ENCODE data around the gene NMNAT3. TPM values are rescaled to one million over a fixed set of nuclear protein-coding genes. Genes with fewer than 3 reads are reported as not detected.

Gene NMNAT3
- not detected in 2 replicates for total RNA-seq (2014; rRNA removed; shearing (Covaris generic))
- not detected in 2 replicates for polyA plus RNA-seq (2016; fragmentation: Nextera tagmentation; extraction: Ambion mirVana)

GRCh38 chr3:139677388-139678155 is at the start of gene NMNAT3:
Gene NMNAT3 (minus strand): TSS chr3:139677972. CDS start chr3:139627724, 50,248 bp downstream.
- no peaks in the 10 kb centered on the region for H3K9me2 ChIP-seq (ENCODE audit: insufficient read depth)
- in situ Hi-C loops (cut with MboI): no loop called here
- no peaks in the 10 kb centered on the region for H3K79me2 ChIP-seq (ENCODE audit: insufficient read depth)
- H3K9ac ChIP-seq: no peak within 1 kb of the TSS
- no peak within 1 kb of the TSS for H3K27ac ChIP-seq
- H3K4me3 ChIP-seq: peak within 1 kb of the TSS; percentile 63
- no peaks in the 10 kb centered on the region for H3F3A ChIP-seq (ENCODE audit: insufficient read depth)
- 5 to 7% methylated on average over 34 to 58 of the region's 65 CpGs for WGBS, 2 experiments (ENCODE audit: low coverage in 1 of 2, low lambda C conversion rate in 2 of 2, missing lambda C conversion rate in 2 of 2)
- no peaks in the 10 kb centered on the region; the same call in 1 of the 2 replicates for H3K27me3 ChIP-seq (replicated peaks; ENCODE audit: insufficient read depth)
- H3K9me3 ChIP-seq (ENCODE audit: low read depth): no peaks in the 10 kb centered on the region
- peak within 1 kb of the TSS; percentile 66; the same call in 1 of the 2 replicates for H2AFZ ChIP-seq
- H3K36me3 ChIP-seq (ENCODE audit: low read depth): no peaks in the 10 kb centered on the region
- no peaks in the 10 kb centered on the region for H4K20me1 ChIP-seq (ENCODE audit: insufficient read depth)
- peak within 1 kb of the TSS; percentile 57 for H3K4me2 ChIP-seq (ENCODE audit: unreplicated experiment)
- DNase-seq: peak; percentile 62
- H3K4me1 ChIP-seq (ENCODE audit: insufficient read depth): no peaks in the 10 kb centered on the region
- TF ChIP-seq EZH2 (IDR thresholded peaks at IDR 0.05; ENCODE audit: insufficient read depth, poor library complexity, severe bottlenecking) (no peak), EZH2phosphoT487 (IDR thresholded peaks at IDR 0.05; ENCODE audit: insufficient read depth, low read depth) (no peak)

DNA sequence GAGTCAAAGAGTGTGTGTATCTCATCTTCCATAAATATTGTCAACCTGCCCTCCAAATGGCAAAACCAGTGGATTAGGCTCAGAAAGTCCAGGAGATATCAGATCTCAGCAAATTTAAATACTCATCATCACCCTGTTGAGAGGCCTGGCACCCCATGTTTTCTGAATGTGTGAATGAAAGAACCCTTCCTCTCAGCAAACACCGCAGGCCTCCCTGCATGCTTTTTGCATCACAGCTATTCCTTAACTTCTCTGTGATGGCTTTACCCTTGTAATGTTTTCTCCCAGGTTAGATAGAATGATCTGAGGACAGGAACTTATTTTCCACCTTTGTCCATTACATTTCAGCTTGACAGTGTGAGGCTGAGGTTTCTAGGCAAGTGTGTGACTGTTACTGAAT is 43.6 kb upstream of the NMNAT3 start:
- TF ChIP-seq EZH2 (IDR thresholded peaks at IDR 0.05; ENCODE audit: insufficient read depth, poor library complexity, severe bottlenecking) (no peak), EZH2phosphoT487 (IDR thresholded peaks at IDR 0.05; ENCODE audit: insufficient read depth, low read depth) (no peak)
- no peak overlapping the region for H3K4me2 ChIP-seq (ENCODE audit: unreplicated experiment)
- H3K4me1 ChIP-seq (ENCODE audit: insufficient read depth): no peaks in the 10 kb centered on the region
- H3K79me2 ChIP-seq (ENCODE audit: insufficient read depth): no peaks in the 10 kb centered on the region
- 0 out of 2 replicates have a peak, but pooled peaks cover 3% of the 10 kb centered on the region for H3K27me3 ChIP-seq (replicated peaks; ENCODE audit: insufficient read depth)
- H3K9me3 ChIP-seq (ENCODE audit: low read depth): no peaks in the 10 kb centered on the region
- no peak overlapping the region for H3K9ac ChIP-seq
- in situ Hi-C loops (cut with MboI): no loop called here
- no peaks in the 10 kb centered on the region for H3K9me2 ChIP-seq (ENCODE audit: insufficient read depth)
- no peaks in the 10 kb centered on the region for H3K36me3 ChIP-seq (ENCODE audit: low read depth)
- no peak overlapping the region for H3K27ac ChIP-seq
- H4K20me1 ChIP-seq (ENCODE audit: insufficient read depth): no peaks in the 10 kb centered on the region
- H3K4me3 ChIP-seq: no peak overlapping the region
- H2AFZ ChIP-seq: no peak overlapping the region
- DNase-seq: no peak
- no peaks in the 10 kb centered on the region for H3F3A ChIP-seq (ENCODE audit: insufficient read depth)
- 35 to 54% methylated on average over 1 of the region's 1 CpG for WGBS, 2 experiments (ENCODE audit: low coverage in 1 of 2, low lambda C conversion rate in 2 of 2, missing lambda C conversion rate in 2 of 2)

- no peak overlapping the region for H3K27ac ChIP-seq
- H2AFZ ChIP-seq: no peak overlapping the region
- in situ Hi-C loops (cut with MboI): no loop called here
- no peaks in the 10 kb centered on the region for H3K9me2 ChIP-seq (ENCODE audit: insufficient read depth)
- no peaks in the 10 kb centered on the region for H3K4me1 ChIP-seq (ENCODE audit: insufficient read depth)
- no peaks in the 10 kb centered on the region for H3K79me2 ChIP-seq (ENCODE audit: insufficient read depth)
- no peak overlapping the region for H3K4me2 ChIP-seq (ENCODE audit: unreplicated experiment)
- no peaks in the 10 kb centered on the region for H3K9me3 ChIP-seq (ENCODE audit: low read depth)
- no peaks in the 10 kb centered on the region for H3K36me3 ChIP-seq (ENCODE audit: low read depth)
- WGBS, 2 experiments (ENCODE audit: low coverage in 1 of 2, low lambda C conversion rate in 2 of 2, missing lambda C conversion rate in 2 of 2): 20 to 21% methylated on average over 3 of the region's 3 CpGs
- TF ChIP-seq EZH2phosphoT487 (IDR thresholded peaks at IDR 0.05; ENCODE audit: insufficient read depth, low read depth) (no peak), EZH2 (IDR thresholded peaks at IDR 0.05; ENCODE audit: insufficient read depth, poor library complexity, severe bottlenecking) (no peak)
- no peaks in the 10 kb centered on the region for H3F3A ChIP-seq (ENCODE audit: insufficient read depth)
- no peak overlapping the region for H3K9ac ChIP-seq
- no peaks in the 10 kb centered on the region for H4K20me1 ChIP-seq (ENCODE audit: insufficient read depth)
- H3K27me3 ChIP-seq (replicated peaks; ENCODE audit: insufficient read depth): 0 out of 2 replicates have a peak, but pooled peaks cover 3% of the 10 kb centered on the region
- peak; percentile 55 for DNase-seq
- no peak overlapping the region for H3K4me3 ChIP-seq
Observed at GRCh38 chr3:139718415-139718814, 40.6 kb upstream of the NMNAT3 start.

DNA sequence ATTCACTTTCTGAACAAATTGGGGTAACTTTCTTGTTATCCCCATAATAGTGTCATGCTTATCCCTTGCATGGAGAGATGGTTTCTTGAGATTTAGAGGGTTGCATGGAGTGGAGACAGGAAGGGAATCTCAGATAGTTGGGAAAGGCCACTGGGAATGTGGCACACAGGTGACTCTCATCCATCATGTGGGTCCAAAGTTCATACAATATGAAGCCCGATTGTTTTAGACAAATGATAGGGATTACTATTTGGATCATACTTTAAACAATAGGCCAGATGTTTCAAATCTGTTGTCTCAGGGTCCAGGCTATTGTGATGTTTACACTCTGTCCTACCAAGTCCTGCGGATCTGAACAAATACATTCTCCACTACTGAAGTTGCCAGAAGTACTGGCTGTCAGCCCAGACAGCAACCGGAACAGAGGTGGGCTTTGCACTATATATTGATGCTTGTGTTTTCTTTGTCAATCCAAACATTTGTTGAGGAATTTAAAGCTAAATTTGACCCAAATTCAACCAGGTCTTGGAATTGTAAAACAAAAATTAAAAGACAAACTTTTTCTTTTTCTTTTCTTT is 39.2 kb upstream of the NMNAT3 start:
- 12 to 14% methylated on average over 3 of the region's 3 CpGs for WGBS, 2 experiments (ENCODE audit: low coverage in 1 of 2, low lambda C conversion rate in 2 of 2, missing lambda C conversion rate in 2 of 2)
- H3F3A ChIP-seq (ENCODE audit: insufficient read depth): no peaks in the 10 kb centered on the region
- H3K9me2 ChIP-seq (ENCODE audit: insufficient read depth): no peaks in the 10 kb centered on the region; the same call in 1 of the 2 replicates
- H3K36me3 ChIP-seq (ENCODE audit: low read depth): no peaks in the 10 kb centered on the region
- H3K79me2 ChIP-seq (ENCODE audit: insufficient read depth): no peaks in the 10 kb centered on the region
- no peak overlapping the region for H3K9ac ChIP-seq
- H3K9me3 ChIP-seq (ENCODE audit: low read depth): no peaks in the 10 kb centered on the region
- no peaks in the 10 kb centered on the region for H3K27me3 ChIP-seq (replicated peaks; ENCODE audit: insufficient read depth)
- TF ChIP-seq EZH2 (IDR thresholded peaks at IDR 0.05; ENCODE audit: insufficient read depth, poor library complexity, severe bottlenecking) (no peak), EZH2phosphoT487 (IDR thresholded peaks at IDR 0.05; ENCODE audit: insufficient read depth, low read depth) (no peak)
- H3K4me2 ChIP-seq (ENCODE audit: unreplicated experiment): no peak overlapping the region
- H2AFZ ChIP-seq: no peak overlapping the region
- in situ Hi-C loops (cut with MboI): no loop called here
- no peak overlapping the region for H3K4me3 ChIP-seq
- H4K20me1 ChIP-seq (ENCODE audit: insufficient read depth): no peaks in the 10 kb centered on the region
- no peak for DNase-seq
- H3K4me1 ChIP-seq (ENCODE audit: insufficient read depth): no peaks in the 10 kb centered on the region
- H3K27ac ChIP-seq: no peak overlapping the region
